AG04449 (cell line): ENCODE data around the gene HERC4.

Experiments used
- CTCF ChIA-PET: fragments of 350-600 bp; formaldehyde crosslinking; extraction: SDS; loops from one replicate; lab custom pipeline; 2021; ENCODE audit warnings: antibody characterized with exemption; lab: Yijun Ruan, JAX
- POLR2A ChIA-PET: fragments of 400-600, 350-600 bp; formaldehyde crosslinking; extraction: SDS; loops from one replicate; lab custom pipeline; 2020; ENCODE audit warnings: antibody characterized with exemption, inconsistent platforms; lab: Yijun Ruan, JAX
- DNase-seq: peaks from one replicate; pipeline ENCODE4 v3.0.0-alpha.2; 2010; ENCODE audit warnings: low read depth, low spot score
- H3K4me3 ChIP-seq: 2 replicates; pipeline ENCODE4 v1.5.1; 2011; ENCODE audit warnings: low read depth, mild to moderate bottlenecking, control low read depth, low read length
- TF ChIP-seq, protein P1 (sequence below): IDR thresholded peaks from one replicate; pipeline ENCODE4 v1.5.1; 2011; ENCODE audit warnings: mild to moderate bottlenecking, moderate library complexity, low read length, control low read depth, inconsistent platforms; ENCODE audit not compliant: insufficient read depth; ENCODE audit errors: missing control alignments

Gene HERC4

GRCh38 chr10:68107651-68108050, 32.6 kb upstream of the HERC4 start:
- TF ChIP-seq, protein P1, sequence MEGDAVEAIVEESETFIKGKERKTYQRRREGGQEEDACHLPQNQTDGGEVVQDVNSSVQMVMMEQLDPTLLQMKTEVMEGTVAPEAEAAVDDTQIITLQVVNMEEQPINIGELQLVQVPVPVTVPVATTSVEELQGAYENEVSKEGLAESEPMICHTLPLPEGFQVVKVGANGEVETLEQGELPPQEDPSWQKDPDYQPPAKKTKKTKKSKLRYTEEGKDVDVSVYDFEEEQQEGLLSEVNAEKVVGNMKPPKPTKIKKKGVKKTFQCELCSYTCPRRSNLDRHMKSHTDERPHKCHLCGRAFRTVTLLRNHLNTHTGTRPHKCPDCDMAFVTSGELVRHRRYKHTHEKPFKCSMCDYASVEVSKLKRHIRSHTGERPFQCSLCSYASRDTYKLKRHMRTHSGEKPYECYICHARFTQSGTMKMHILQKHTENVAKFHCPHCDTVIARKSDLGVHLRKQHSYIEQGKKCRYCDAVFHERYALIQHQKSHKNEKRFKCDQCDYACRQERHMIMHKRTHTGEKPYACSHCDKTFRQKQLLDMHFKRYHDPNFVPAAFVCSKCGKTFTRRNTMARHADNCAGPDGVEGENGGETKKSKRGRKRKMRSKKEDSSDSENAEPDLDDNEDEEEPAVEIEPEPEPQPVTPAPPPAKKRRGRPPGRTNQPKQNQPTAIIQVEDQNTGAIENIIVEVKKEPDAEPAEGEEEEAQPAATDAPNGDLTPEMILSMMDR, result no peak
- POLR2A ChIA-PET, result interaction anchor here (1.1 to 1.5 kb wide), 2 partner anchors 10 to 12 kb away, joined by 3 to 12 read pairs; no protein-coding TSS in a partner anchor
- H3K4me3 ChIP-seq, result peak overlapping the region; percentile 50
- DNase-seq, result no peak
- CTCF ChIA-PET, result interaction anchor here (0.7 to 1.0 kb wide), 3 partner anchors 24 to 100 kb away, joined by 3 to 5 read pairs (median 3); no protein-coding TSS in a partner anchor

- H3K4me3 ChIP-seq, result peak overlapping the region; percentile 50
- ChIA-PET POLR2A (interaction anchor here (0.6 to 1.5 kb wide), 6 partner anchors 9 to 282 kb away, joined by 3 to 12 read pairs (median 4); no protein-coding TSS in a partner anchor), CTCF (interaction anchor here (0.6 to 1.0 kb wide), 4 partner anchors 13 to 49 kb away, joined by 3 to 5 read pairs (median 3); no protein-coding TSS in a partner anchor)
- peak; percentile 89 for DNase-seq
- TF ChIP-seq, protein P1, result no peak
Observed at GRCh38 chr10:68106656-68107055, 31.6 kb upstream of the HERC4 start.

DNA sequence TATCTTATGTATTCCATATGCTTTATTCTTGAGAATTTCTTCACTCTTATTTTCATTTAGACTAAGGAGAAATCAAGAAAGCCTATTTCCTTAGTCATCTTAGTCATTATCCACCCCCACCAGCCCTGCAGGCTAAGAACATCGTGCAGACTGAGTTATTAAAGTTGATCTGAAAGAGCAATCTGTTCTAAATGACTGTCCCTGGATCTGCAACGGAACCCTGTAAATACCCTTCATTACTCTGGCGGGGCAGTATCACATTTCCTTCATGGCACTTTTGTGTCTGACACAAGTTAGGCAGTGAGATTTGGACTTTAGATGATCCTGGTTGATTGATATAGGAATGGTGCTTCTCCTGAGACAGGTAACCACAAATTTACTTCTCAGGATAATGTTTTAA, 30.7 kb upstream of the HERC4 start:
- H3K4me3 ChIP-seq, result peak overlapping the region; percentile 50
- DNase-seq, result no peak
- POLR2A ChIA-PET, result interaction anchor here (0.7 kb wide), 1 partner anchor 12 kb away, joined by 3 read pairs; no protein-coding TSS in a partner anchor
- CTCF ChIA-PET, result interaction anchor here (1.0 kb wide), 1 partner anchor 22 kb away, joined by 5 read pairs; no protein-coding TSS in a partner anchor
- TF ChIP-seq, protein P1, result no peak

DNA sequence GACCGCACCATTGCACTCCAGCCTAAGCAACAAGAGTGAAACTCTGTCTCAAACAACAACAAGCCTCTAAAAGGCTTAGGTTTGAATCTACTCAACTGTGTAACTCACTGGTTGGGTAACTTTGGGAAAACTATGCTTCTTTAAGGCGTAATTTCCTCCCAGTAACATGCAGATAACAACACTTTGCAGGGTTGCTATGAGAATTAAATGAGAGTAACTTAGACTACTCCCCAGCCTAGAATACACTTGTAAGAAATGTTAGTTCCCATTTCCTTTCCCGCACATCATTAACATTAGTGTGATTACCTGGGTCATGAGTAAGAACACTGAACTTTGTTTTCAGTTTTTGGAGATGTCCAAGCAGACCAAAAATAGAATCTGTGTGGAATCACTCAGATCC, 28.8 kb upstream of the HERC4 start:
- TF ChIP-seq, protein P1, result no peak
- CTCF ChIA-PET, result interaction anchor here (1.7 kb wide), 1 partner anchor 9 kb away, joined by 3 read pairs; no protein-coding TSS in a partner anchor
- H3K4me3 ChIP-seq, result no peak overlapping the region
- no peak for DNase-seq
- POLR2A ChIA-PET, result no interaction called here

- CTCF ChIA-PET, result interaction anchor here (0.6 to 1.7 kb wide), 3 partner anchors 8 to 20 kb away, joined by 3 to 5 read pairs (median 3); no protein-coding TSS in a partner anchor
- H3K4me3 ChIP-seq, result no peak overlapping the region
- TF ChIP-seq, protein P1, result no peak
- POLR2A ChIA-PET, result no interaction called here
- DNase-seq, result no peak
Observed at GRCh38 chr10:68103261-68103878, 28.3 kb upstream of the HERC4 start.

- no peak for DNase-seq
- ChIA-PET POLR2A (no interaction called here), CTCF (interaction anchor here (1.4 to 1.6 kb wide), 2 partner anchors 18 to 56 kb away, joined by 5 to 6 read pairs; no protein-coding TSS in a partner anchor)
- no peak overlapping the region for H3K4me3 ChIP-seq
- TF ChIP-seq, protein P1, result no peak
Observed at GRCh38 chr10:68101066-68101465, 26.0 kb upstream of the HERC4 start.
